B cell (primary cell): ENCODE data around the gene CCR5. TPM values are rescaled to one million over a fixed set of nuclear protein-coding genes. Genes with fewer than 3 reads are reported as not detected.

Experiments
- ATAC-seq: fragments of 200-7000 bp; cut with Tn5 transposase; one replicate; pipeline ENCODE4 v1.10.0; 2021; ENCODE audit warnings: low read depth, mild to moderate bottlenecking, moderate number of reproducible peaks, moderate library complexity
- CTCF ChIA-PET: fragments of 350-600 bp; sonication (Branson Sonifier 250); formaldehyde crosslinking; loops from one replicate; lab custom pipeline; 2021; ENCODE audit warnings: antibody characterized with exemption, inconsistent platforms; lab: Charles Lee
- POLR2A ChIA-PET: fragments of 350-600 bp; sonication (Branson Sonifier 250); formaldehyde crosslinking; loops from one replicate; lab custom pipeline; 2021; ENCODE audit warnings: antibody characterized with exemption; lab: Charles Lee
- DNase-seq: peaks from one replicate; pipeline ENCODE4 v3.0.0; 2013
- H2AFZ ChIP-seq: 2 replicates; pipeline ENCODE4 v1.6.1; 2012; ENCODE audit warnings: mild to moderate bottlenecking, low read depth, low read length; ENCODE audit not compliant: insufficient read depth, poor library complexity, severe bottlenecking
- H3K27ac ChIP-seq, 2 donors: 1 replicate in 1 of 2; 2 replicates in 1 of 2; pipeline ENCODE4 v1.5.1; 2012 to 2013; ENCODE audit warnings: low read length in 2 of 2, mild to moderate bottlenecking in 2 of 2, moderate library complexity in 1 of 2
- H3K27me3 ChIP-seq, 4 experiments: fragments of 200-600 bp in 1 of 4; sonication (generic) in 1 of 4; replicated peaks in 1 of 4; 1 replicate in 2 of 4; 2 replicates in 2 of 4; pipeline versions ENCODE4 v1.6.1 to v1.7.0; 2013 to 2016; ENCODE audit warnings: low read length in 3 of 4, mild to moderate bottlenecking in 2 of 4, mixed read lengths in 1 of 4, moderate library complexity in 1 of 4; ENCODE audit not compliant: insufficient read depth in 4 of 4, control insufficient read depth in 3 of 4; ENCODE audit errors: control extremely low read depth in 1 of 4
- H3K36me3 ChIP-seq, 2 experiments: replicated peaks in 1 of 2; 1 replicate in 1 of 2; 2 replicates in 1 of 2; pipeline versions ENCODE4 v1.6.1 to v1.7.1; 2013; ENCODE audit warnings: low read length in 1 of 2; ENCODE audit not compliant: insufficient read depth in 2 of 2, control insufficient read depth in 1 of 2; ENCODE audit errors: control extremely low read depth in 1 of 2, extremely low read depth in 1 of 2
- H3K4me1 ChIP-seq, 2 donors: fragments of 200-600 bp in 1 of 2; sonication (generic) in 1 of 2; 1 replicate in 1 of 2; 2 replicates in 1 of 2; pipeline versions ENCODE4 v1.5.1 to v1.6.1; 2013 to 2017; ENCODE audit warnings: low read length in 2 of 2; ENCODE audit not compliant: control insufficient read depth in 2 of 2, insufficient read depth in 2 of 2
- H3K4me2 ChIP-seq: replicated peaks from 2 replicates; pipeline ENCODE3; 2012; ENCODE audit warnings: mild to moderate bottlenecking, low read depth, low read length; ENCODE audit not compliant: poor library complexity, severe bottlenecking
- H3K4me3 ChIP-seq, 5 experiments: fragments of 200-600 bp in 1 of 5; sonication (generic) in 1 of 5; 1 replicate in 3 of 5; 2 replicates in 2 of 5; pipeline versions ENCODE4 v1.5.1 to v1.7.0; 2011 to 2016; ENCODE audit warnings: low read length in 4 of 5, mild to moderate bottlenecking in 4 of 5, low read depth in 2 of 5, control low read depth in 1 of 5, moderate library complexity in 1 of 5; ENCODE audit not compliant: insufficient read depth in 1 of 5; ENCODE audit errors: control extremely low read depth in 1 of 5, extremely low read depth in 1 of 5
- H3K79me2 ChIP-seq: fragments of 200-600 bp; sonication (generic); one replicate; pipeline ENCODE4 v1.6.0; 2016; ENCODE audit warnings: low read length; ENCODE audit not compliant: control insufficient read depth, insufficient read depth
- H3K9ac ChIP-seq: fragments of 200-600 bp; sonication (generic); 2 replicates; pipeline ENCODE4 v1.6.1; 2017; ENCODE audit warnings: mild to moderate bottlenecking, low read length, moderate library complexity
- H3K9me3 ChIP-seq, 3 donors: one replicate each; pipeline versions ENCODE4 v1.6.1 to v1.7.1; 2013; ENCODE audit warnings: low read length in 2 of 3; ENCODE audit not compliant: control insufficient read depth in 2 of 3, insufficient read depth in 1 of 3; ENCODE audit errors: control extremely low read depth in 1 of 3
- H4K20me1 ChIP-seq: 2 replicates; pipeline ENCODE4 v1.6.0; 2012; ENCODE audit warnings: mild to moderate bottlenecking, low read length; ENCODE audit not compliant: insufficient read depth, control insufficient read depth, poor library complexity, severe bottlenecking
- H3K27ac Mint-ChIP-seq: one replicate; pipeline ENCODE4 v1.8.0; 2021; ENCODE audit warnings: mixed read lengths
- H3K27me3 Mint-ChIP-seq: one replicate; pipeline ENCODE4 v1.8.0; 2021; ENCODE audit warnings: mixed read lengths
- H3K4me1 Mint-ChIP-seq: one replicate; pipeline ENCODE4 v1.8.0; 2021; ENCODE audit warnings: mixed read lengths
- H3K4me3 Mint-ChIP-seq: one replicate; pipeline ENCODE4 v1.8.0; 2021; ENCODE audit warnings: mixed read lengths
- H3K9me3 Mint-ChIP-seq: one replicate; pipeline ENCODE4 v1.8.0; 2022; ENCODE audit warnings: mixed read lengths; ENCODE audit not compliant: insufficient read depth
- CTCF ChIP-seq: fragments of 200-600 bp; IDR thresholded peaks from one replicate; pipeline ENCODE4 v1.8.0; 2022; ENCODE audit warnings: antibody characterized with exemption, mild to moderate bottlenecking
- EZH2 ChIP-seq: IDR thresholded peaks from 2 replicates; pipeline ENCODE4 v1.6.1; 2012; ENCODE audit warnings: borderline replicate concordance, low read depth, mild to moderate bottlenecking, moderate library complexity, low read length; ENCODE audit not compliant: insufficient read depth, poor library complexity, severe bottlenecking
- WGBS: methylation state at CpG from one replicate; pipeline ENCODE4 v1.1.5; 2013; ENCODE audit warnings: missing lambda C conversion rate; ENCODE audit not compliant: insufficient coverage; 5-methylcytosine and 5-hydroxymethylcytosine counted together
- intact Hi-C: fragments of 100-400 bp; cut with micrococcal nuclease; formaldehyde crosslinking; loops from one replicate; pipeline ENCODE4 v1.10.0; 2022
- polyA plus RNA-seq: library from polyadenylated mRNA; depleted of rRNA; stranded (reverse); fragments of >200 nt; gene quantifications from 2 replicates; pipeline ENCODE4 v1.2.3, GENCODE V29; 2012
- total RNA-seq, 2 donors: library from RNA; stranded (reverse); fragments of 120-200 nt in 1 of 2; gene quantifications; 1 replicate in 1 of 2; 2 replicates in 1 of 2; pipeline versions ENCODE4 v1.2.3 to v1.2.4, GENCODE V29; 2013 to 2022

CCR5 gene
- total and polyA plus RNA-seq, 2 donors (not counting 1 experiment from before 2014, with no cell fraction given): 0.15 to 0.21 TPM

DNA sequence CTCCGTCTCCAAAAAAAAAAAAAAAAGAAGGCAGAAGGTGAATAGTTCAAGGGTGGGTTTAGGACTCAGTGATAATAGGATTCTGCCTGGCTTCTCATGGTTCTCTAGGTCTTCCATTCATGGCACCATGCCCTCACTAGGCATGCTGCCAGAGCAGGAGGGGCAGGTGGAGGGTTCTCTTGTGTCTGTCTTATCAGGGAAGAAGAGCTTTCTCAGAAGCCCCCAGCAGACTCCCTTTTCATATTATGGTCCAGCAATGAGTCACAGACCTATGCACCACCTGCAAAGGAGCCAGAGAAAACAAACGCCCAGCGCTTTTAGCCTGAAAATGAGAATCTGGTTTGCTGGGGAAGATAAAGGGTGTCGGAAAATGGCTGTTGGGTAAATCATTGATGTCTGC lies 13.8 kb upstream of the CCR5 start:
- Histone ChIP-seq H3K27ac (no peak overlapping the region), H3K4me1 (peaks cover 36 to 57% of the 10 kb centered on the region in 2 donors), H3K79me2 (no peaks in the 10 kb centered on the region), H2AFZ (no peak overlapping the region), H3K9ac (no peak overlapping the region), H3K36me3 (no peaks in the 10 kb centered on the region), H4K20me1 (no peaks in the 10 kb centered on the region), H3K4me2 (no peak overlapping the region), H3K27me3 (no peaks in the 10 kb centered on the region), H3K9me3 (no peaks in the 10 kb centered on the region), H3K4me3 (no peak overlapping the region)
- TF ChIP-seq EZH2 (no peak), CTCF (no peak)
- Mint-ChIP-seq H3K27ac (no peak overlapping the region), H3K4me1 (peaks cover 72% of the 10 kb centered on the region), H3K27me3 (no peaks in the 10 kb centered on the region), H3K4me3 (no peak overlapping the region), H3K9me3 (no peaks in the 10 kb centered on the region)
- WGBS: 92% methylated on average over 4 of the region's 4 CpGs
- intact Hi-C loops: no loop called here
- no peak for ATAC-seq
- CTCF ChIA-PET: no interaction called here
- POLR2A ChIA-PET: no interaction called here
- DNase-seq: no peak

- Histone ChIP-seq H3K4me1 (peaks cover 31 to 50% of the 10 kb centered on the region in 2 donors), H3K9me3 (no peaks in the 10 kb centered on the region), H3K4me2 (no peak overlapping the region), H4K20me1 (no peaks in the 10 kb centered on the region), H3K9ac (no peak overlapping the region), H3K36me3 (no peaks in the 10 kb centered on the region), H3K27ac (no peak overlapping the region), H3K79me2 (no peaks in the 10 kb centered on the region), H3K27me3 (no peaks in the 10 kb centered on the region), H3K4me3 (no peak overlapping the region), H2AFZ (no peak overlapping the region)
- Mint-ChIP-seq H3K27ac (no peak overlapping the region), H3K27me3 (no peaks in the 10 kb centered on the region), H3K4me1 (peaks cover 67% of the 10 kb centered on the region), H3K4me3 (no peak overlapping the region), H3K9me3 (no peaks in the 10 kb centered on the region)
- ChIA-PET POLR2A (no interaction called here), CTCF (interaction anchor here (0.6 to 0.9 kb wide), 2 partner anchors 10 to 19 kb away, joined by 3 to 4 read pairs; no protein-coding TSS in a partner anchor)
- TF ChIP-seq CTCF (no peak), EZH2 (no peak)
- intact Hi-C loops: no loop called here
- WGBS: 100% methylated on average over 3 of the region's 6 CpGs
- no peak for DNase-seq
- ATAC-seq: no peak
These were observed 12.3 kb upstream of the CCR5 start for GRCh38 chr3:46358466-46358865.
